HG02610 (cell line): Measurements from ENCODE around the gene SIRT3.

Experiments used
- ATAC-seq: cut with Tn5 transposase; IDR thresholded peaks from one replicate; pipeline ENCODE4 v1.9.1; 2021; ENCODE audit warnings: mild to moderate bottlenecking, moderate library complexity; ENCODE audit not compliant: unreplicated experiment

Gene SIRT3

GRCh38 chr11:235997-236773 lies at the start of gene SIRT3:
SIRT3 (minus strand) TSS chr11:236342; CDS start chr11:236328, 14 bp downstream.
- peak; percentile 73 for ATAC-seq

- no peak for ATAC-seq
Observed at GRCh38 chr11:285894-286220, 49.7 kb upstream of the SIRT3 start.

DNA sequence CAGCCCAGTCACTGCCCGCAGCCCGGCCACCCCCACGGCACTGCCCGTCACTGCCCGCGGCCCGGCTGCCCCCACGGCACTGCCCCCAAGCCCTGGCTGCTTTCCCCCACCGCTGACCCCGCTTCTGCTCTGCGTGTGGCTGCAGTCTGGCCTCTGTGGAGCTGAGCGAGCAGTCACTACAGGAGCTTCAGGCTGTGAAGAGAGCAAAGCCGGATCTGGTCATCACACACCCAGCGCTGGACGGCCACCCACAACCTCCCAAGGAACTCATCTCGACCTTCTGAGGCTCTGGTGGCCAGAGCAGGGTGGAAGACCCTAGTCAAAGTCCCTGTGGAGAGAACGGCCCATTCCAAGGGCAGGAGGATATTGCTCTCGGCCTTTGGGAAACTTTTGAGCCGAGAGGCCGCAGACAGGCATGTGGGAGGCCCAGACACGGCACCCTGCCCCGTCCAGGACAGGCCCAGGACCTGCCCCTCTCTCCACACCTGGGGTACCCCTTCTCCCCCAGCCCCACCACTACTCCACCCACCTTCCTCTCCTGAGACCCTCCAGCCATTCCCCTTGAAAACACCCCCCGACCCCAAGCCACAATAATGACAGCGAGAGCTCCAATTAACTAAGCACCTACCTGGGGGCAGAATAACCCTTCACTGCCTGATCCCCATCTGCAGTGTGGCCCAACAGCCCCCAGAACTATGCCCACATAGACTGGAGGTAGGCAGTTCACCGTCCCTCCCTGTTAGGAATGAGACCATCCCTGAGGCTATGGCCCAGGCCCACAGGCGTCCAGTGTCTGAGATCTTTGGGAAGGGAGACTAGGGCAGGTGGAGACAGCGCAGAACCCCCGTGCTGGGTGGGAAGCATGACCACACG lies 49.1 kb upstream of the SIRT3 start:
- ATAC-seq = no peak

DNA sequence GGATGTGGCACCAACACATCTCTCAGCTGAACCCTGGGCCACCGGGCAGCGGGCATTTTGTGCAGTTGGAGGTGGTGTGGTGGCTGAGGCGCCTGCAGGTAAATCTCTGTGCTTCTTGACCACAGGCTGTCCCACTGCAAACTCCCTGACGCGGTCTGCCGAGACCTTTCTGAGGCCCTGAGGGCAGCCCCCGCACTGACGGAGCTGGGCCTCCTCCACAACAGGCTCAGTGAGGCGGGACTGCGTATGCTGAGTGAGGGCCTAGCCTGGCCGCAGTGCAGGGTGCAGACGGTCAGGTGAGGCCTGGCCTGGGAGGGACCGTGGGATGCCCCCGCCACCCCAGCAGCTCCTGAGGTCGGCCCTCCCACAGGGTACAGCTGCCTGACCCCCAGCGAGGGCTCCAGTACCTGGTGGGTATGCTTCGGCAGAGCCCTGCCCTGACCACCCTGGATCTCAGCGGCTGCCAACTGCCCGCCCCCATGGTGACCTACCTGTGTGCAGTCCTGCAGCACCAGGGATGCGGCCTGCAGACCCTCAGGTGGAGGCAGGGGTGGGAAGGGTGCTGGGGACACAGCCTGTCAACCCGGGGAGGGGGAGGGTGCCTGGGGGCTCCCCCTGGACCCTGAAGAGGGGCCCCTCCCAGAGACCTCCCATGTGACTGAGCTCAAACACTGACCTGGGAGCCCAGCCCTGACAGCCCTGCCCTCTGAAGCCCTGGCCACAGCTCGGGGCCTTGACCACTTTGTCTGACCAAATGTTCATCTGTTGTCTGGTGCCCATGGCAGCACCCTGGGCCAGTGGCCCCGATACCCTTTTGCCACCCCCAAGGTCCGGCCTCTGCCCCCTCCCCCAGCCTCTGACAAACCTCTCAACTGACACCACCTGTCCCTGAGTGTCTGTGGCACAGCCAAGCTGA lies 48.2 kb upstream of the SIRT3 start:
- ATAC-seq = no peak

- no peak for ATAC-seq
Observed at GRCh38 chr11:283405-284104, 47.4 kb upstream of the SIRT3 start.

DNA sequence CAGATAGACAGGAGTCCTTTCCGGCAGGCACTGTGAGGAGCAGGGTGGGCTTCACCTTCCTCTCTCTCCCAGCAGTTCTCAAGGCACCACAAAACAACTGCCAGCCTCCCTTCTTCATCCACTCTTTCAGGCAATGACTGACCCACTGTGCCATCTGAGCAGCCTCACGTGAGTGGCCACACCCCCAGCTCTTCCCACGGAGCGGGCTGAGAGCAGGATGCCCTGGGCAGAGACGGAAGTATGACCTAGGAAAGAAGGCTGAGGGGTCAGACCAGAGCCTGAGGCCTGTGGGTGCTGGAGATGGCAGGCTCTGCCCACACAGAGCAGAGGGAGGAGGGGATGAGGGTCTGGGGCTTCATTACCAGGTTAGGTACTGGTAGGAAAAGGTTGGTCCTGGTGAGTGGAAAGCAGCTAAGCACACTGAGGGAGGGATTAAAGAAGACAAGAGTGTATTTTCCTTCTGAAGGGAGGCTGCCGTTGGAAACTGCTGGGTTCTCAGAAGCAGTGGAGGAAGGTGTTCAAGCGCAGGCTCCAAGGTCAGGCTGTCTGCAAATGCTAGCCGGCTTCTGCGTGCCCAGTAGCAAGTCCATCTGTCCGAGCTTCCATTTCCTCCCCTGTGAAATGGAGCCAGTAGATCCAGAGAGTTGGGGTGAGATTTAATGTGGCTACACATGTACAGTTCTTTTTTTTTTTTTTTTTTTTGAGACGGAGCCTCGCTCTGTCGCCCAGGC lies 46.7 kb upstream of the SIRT3 start:
- ATAC-seq = no peak

DNA sequence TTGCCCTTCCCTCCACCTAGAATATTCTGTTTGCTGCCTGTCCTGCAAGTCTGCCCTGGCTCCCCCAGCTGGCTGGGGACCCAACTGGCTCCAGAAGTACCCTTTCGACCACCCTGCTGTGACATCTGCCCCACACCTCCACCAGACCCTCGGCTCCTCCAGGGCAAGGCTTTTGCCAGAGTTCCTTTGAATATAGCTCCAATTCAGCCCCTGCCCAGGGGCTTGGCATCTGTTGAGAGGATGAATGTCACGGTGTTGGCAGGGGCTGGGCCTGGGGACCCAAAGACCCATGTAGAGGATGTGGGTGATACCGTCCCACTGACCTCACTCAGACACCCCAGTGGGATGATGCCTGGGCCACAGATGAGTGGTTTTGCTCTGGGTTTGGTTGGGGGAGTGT lies 46.0 kb upstream of the SIRT3 start:
- no peak for ATAC-seq

- no peak for ATAC-seq
Observed at GRCh38 chr11:281486-282161, 45.5 kb upstream of the SIRT3 start.

GRCh38 chr11:280706-281485 lies 44.8 kb upstream of the SIRT3 start:
- no peak for ATAC-seq

DNA sequence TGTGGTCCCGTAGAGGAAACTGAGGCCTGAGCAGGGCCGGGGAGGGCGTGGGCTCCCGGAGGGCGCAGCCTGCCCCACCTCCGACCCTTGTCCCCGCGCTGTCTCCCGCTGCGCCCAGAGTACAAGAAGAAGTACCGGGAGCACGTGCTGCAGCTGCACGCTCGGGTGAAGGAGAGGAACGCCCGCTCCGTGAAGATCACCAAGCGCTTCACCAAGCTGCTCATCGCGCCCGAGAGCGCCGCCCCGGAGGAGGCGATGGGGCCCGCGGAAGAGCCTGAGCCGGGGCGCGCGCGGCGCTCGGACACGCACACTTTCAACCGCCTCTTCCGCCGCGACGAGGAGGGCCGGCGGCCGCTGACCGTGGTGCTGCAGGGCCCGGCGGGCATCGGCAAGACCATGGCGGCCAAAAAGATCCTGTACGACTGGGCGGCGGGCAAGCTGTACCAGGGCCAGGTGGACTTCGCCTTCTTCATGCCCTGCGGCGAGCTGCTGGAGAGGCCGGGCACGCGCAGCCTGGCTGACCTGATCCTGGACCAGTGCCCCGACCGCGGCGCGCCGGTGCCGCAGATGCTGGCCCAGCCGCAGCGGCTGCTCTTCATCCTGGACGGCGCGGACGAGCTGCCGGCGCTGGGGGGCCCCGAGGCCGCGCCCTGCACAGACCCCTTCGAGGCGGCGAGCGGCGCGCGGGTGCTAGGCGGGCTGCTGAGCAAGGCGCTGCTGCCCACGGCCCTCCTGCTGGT lies 44.0 kb upstream of the SIRT3 start:
- no peak for ATAC-seq

- ATAC-seq = no peak
Observed at GRCh38 chr11:279040-279965, 43.2 kb upstream of the SIRT3 start.

GRCh38 chr11:278001-278951 lies 42.1 kb upstream of the SIRT3 start, which contains the start of gene NLRP6:
NLRP6 (plus strand) TSS chr11:278407; CDS start chr11:278570, 163 bp downstream.
- no peak for ATAC-seq

DNA sequence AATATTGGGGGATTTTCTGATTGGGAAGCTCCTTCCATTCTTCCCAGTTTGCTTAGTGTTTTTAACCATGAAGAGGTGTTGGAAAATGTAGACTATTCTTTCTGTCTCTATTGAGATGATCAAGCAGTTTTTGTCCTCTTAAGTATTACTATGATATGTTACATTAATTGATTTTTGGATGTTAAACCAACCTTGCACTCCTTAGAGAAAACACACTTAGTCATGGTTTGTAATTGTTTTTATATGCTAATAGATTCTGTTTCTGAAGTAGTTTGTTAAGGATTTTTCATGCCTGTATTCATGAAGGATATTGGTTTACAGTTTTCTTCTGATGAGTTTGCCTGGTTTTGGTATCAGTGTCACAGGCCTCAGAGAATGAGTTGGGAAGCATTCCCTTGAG lies 40.1 kb upstream of the SIRT3 start:
- no peak for ATAC-seq

- no peak for ATAC-seq
Observed at GRCh38 chr11:272931-273198, 36.7 kb upstream of the SIRT3 start.

- no peak for ATAC-seq
Observed at GRCh38 chr11:272195-272930, 36.2 kb upstream of the SIRT3 start.
